ENCODE measurements around the gene UNC93A. TPM values are rescaled to one million over a fixed set of nuclear protein-coding genes. Genes with fewer than 3 reads are reported as not detected.
"Not testable (repeated sequence)": the region's sequence is repeated elsewhere in the genome, so short reads cannot be mapped to it uniquely, and the experiment has no call there.

The UNC93A gene
- total RNA-seq, 2 experiments from 2014 or later: not detected

GRCh38 chr6:167266830-167267555, 24.1 kb upstream of the UNC93A start:
- Mint-ChIP-seq H3K9me3 (peaks cover 2% of the 10 kb centered on the region), H3K4me1 (no peaks in the 10 kb centered on the region), H3K36me3 (no peaks in the 10 kb centered on the region), H3K27me3 (peaks cover 9% of the 10 kb centered on the region), H3K27ac (no peak overlapping the region), H3K4me3 (no peak overlapping the region)
- no peak for DNase-seq

- not testable (repeated sequence) for H3K27me3 Mint-ChIP-seq, H3K4me1 Mint-ChIP-seq
These were observed 23.6 kb upstream of the UNC93A start for GRCh38 chr6:167267556-167267898.

GRCh38 chr6:167267921-167268401, 23.2 kb upstream of the UNC93A start:
- Mint-ChIP-seq H3K27ac (no peak overlapping the region), H3K36me3 (no peaks in the 10 kb centered on the region), H3K27me3 (peaks cover 7% of the 10 kb centered on the region), H3K4me3 (no peak overlapping the region), H3K4me1 (no peaks in the 10 kb centered on the region), H3K9me3 (no peaks in the 10 kb centered on the region)
- no peak for DNase-seq

More at GRCh38 chr6:167267556-167267898, 23.6 kb upstream of the UNC93A start:
- H3K36me3 Mint-ChIP-seq, DNase-seq, H3K9me3 Mint-ChIP-seq, H3K4me3 Mint-ChIP-seq, H3K27ac Mint-ChIP-seq: not testable (repeated sequence)

- H3K4me1 Mint-ChIP-seq: no peaks in the 10 kb centered on the region
- H3K9me3 Mint-ChIP-seq: no peaks in the 10 kb centered on the region
- H3K4me3 Mint-ChIP-seq: no peak overlapping the region
- H3K36me3 Mint-ChIP-seq: no peaks in the 10 kb centered on the region
- H3K27me3 Mint-ChIP-seq: peaks cover 7% of the 10 kb centered on the region
- no peak overlapping the region for H3K27ac Mint-ChIP-seq
- DNase-seq: no peak
These were observed 22.3 kb upstream of the UNC93A start for GRCh38 chr6:167268683-167269280.

GRCh38 chr6:167270499-167271311, 20.4 kb upstream of the UNC93A start:
- no peak overlapping the region for H3K4me3 Mint-ChIP-seq
- DNase-seq: no peak
- no peaks in the 10 kb centered on the region for H3K4me1 Mint-ChIP-seq

GRCh38 chr6:167272151-167272550, 19.0 kb upstream of the UNC93A start:
- H3K27ac Mint-ChIP-seq: no peak overlapping the region
- H3K27me3 Mint-ChIP-seq: peaks cover 7% of the 10 kb centered on the region
- no peaks in the 10 kb centered on the region for H3K9me3 Mint-ChIP-seq
- H3K4me1 Mint-ChIP-seq: no peaks in the 10 kb centered on the region
- H3K36me3 Mint-ChIP-seq: no peaks in the 10 kb centered on the region
- DNase-seq: no peak
- H3K4me3 Mint-ChIP-seq: no peak overlapping the region

More at GRCh38 chr6:167270499-167271311, 20.4 kb upstream of the UNC93A start:
- H3K27me3 Mint-ChIP-seq: peaks cover 7% of the 10 kb centered on the region
- no peaks in the 10 kb centered on the region for H3K9me3 Mint-ChIP-seq
- no peaks in the 10 kb centered on the region for H3K36me3 Mint-ChIP-seq
- H3K27ac Mint-ChIP-seq: no peak overlapping the region

GRCh38 chr6:167272696-167273379, 18.3 kb upstream of the UNC93A start:
- Mint-ChIP-seq H3K4me3 (no peak overlapping the region), H3K4me1 (no peaks in the 10 kb centered on the region), H3K36me3 (no peaks in the 10 kb centered on the region), H3K9me3 (no peaks in the 10 kb centered on the region), H3K27me3 (peaks cover 11% of the 10 kb centered on the region), H3K27ac (no peak overlapping the region)
- no peak for DNase-seq

GRCh38 chr6:167274270-167274669, 16.8 kb upstream of the UNC93A start:
- Mint-ChIP-seq H3K27me3 (peaks cover 5% of the 10 kb centered on the region), H3K4me3 (no peak overlapping the region), H3K4me1 (no peaks in the 10 kb centered on the region), H3K9me3 (no peaks in the 10 kb centered on the region), H3K27ac (no peak overlapping the region), H3K36me3 (no peaks in the 10 kb centered on the region)
- DNase-seq: no peak

GRCh38 chr6:167275001-167275400, 16.1 kb upstream of the UNC93A start:
- peaks cover 5% of the 10 kb centered on the region for H3K27me3 Mint-ChIP-seq
- H3K9me3 Mint-ChIP-seq: no peaks in the 10 kb centered on the region
- no peak overlapping the region for H3K4me3 Mint-ChIP-seq
- no peaks in the 10 kb centered on the region for H3K4me1 Mint-ChIP-seq
- no peak overlapping the region for H3K27ac Mint-ChIP-seq
- DNase-seq: no peak
- H3K36me3 Mint-ChIP-seq: no peaks in the 10 kb centered on the region

- no peak for DNase-seq
- Mint-ChIP-seq H3K4me1 (no peaks in the 10 kb centered on the region), H3K9me3 (no peaks in the 10 kb centered on the region), H3K4me3 (no peak overlapping the region), H3K27ac (no peak overlapping the region), H3K36me3 (no peaks in the 10 kb centered on the region), H3K27me3 (peaks cover 5% of the 10 kb centered on the region)
These were observed 15.7 kb upstream of the UNC93A start for GRCh38 chr6:167275436-167275835.

- Mint-ChIP-seq H3K9me3 (no peaks in the 10 kb centered on the region), H3K4me1 (no peaks in the 10 kb centered on the region), H3K4me3 (no peak overlapping the region), H3K36me3 (no peaks in the 10 kb centered on the region), H3K27me3 (peaks cover 5% of the 10 kb centered on the region), H3K27ac (no peak overlapping the region)
- no peak for DNase-seq
These were observed 14.2 kb upstream of the UNC93A start for GRCh38 chr6:167276772-167277533.

- DNase-seq, H3K9me3 Mint-ChIP-seq: not testable (repeated sequence)
These were observed 12.8 kb upstream of the UNC93A start for GRCh38 chr6:167278173-167278940.

GRCh38 chr6:167279766-167280446, 11.2 kb upstream of the UNC93A start:
- Mint-ChIP-seq H3K4me1 (no peaks in the 10 kb centered on the region), H3K27ac (no peak overlapping the region), H3K36me3 (no peaks in the 10 kb centered on the region), H3K9me3 (no peaks in the 10 kb centered on the region), H3K27me3 (peaks cover 5% of the 10 kb centered on the region), H3K4me3 (no peak overlapping the region)
- no peak for DNase-seq

More at GRCh38 chr6:167278173-167278940, 12.8 kb upstream of the UNC93A start:
- H3K4me1 Mint-ChIP-seq, H3K36me3 Mint-ChIP-seq, H3K27me3 Mint-ChIP-seq, H3K27ac Mint-ChIP-seq, H3K4me3 Mint-ChIP-seq: not testable (repeated sequence)
